Measurements from ENCODE around the gene SPATA13. TPM values are rescaled to one million over a fixed set of nuclear protein-coding genes. Genes with fewer than 3 reads are reported as not detected.

SPATA13 gene
- total RNA-seq, 2 donors from 2014 or later, result 85.2 to 163 TPM

DNA sequence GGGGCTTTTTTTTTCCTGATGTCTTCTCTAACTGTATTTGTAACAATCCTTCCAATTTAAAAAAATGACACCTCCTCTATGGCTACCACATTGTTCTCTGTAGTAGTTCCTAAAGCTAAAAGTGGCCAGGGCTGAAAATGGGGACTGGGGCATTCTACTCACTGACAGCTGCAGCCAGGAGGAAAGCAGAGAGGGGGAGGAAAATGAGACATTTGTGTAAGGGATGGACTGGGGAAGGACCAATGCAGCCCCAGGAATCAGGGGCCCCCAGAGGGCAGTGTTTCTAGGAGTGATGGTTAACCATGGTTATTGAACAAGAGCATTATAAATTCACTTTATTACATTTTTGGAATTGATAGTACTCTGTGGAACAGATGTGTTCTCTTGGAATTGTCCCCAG, 114.5 kb downstream of the SPATA13 start:
- DNase-seq (ENCODE audit: low spot score), result no peak
- no peak for TF ChIP-seq POLR2AphosphoS5 (IDR thresholded peaks at IDR 0.05)
- TF ChIP-seq CTCF (IDR thresholded peaks at IDR 0.05), result no peak
- no peak for TF ChIP-seq POLR2A (IDR thresholded peaks at IDR 0.05)
- intact Hi-C loops (cut with DNase I), result no loop called here
- Histone ChIP-seq H3K4me1 (replicated peaks) (peaks cover 7% of the 10 kb centered on the region), H3K36me3 (no peaks in the 10 kb centered on the region), H3K9me3 (no peaks in the 10 kb centered on the region), H3K27me3 (replicated peaks; ENCODE audit: insufficient read depth) (no peaks in the 10 kb centered on the region), H3K4me3 (no peak overlapping the region), H3K27ac (no peak overlapping the region)

GRCh38 chr13:24276306-24276705, 115.8 kb downstream of the SPATA13 start:
- no peak for TF ChIP-seq POLR2A (IDR thresholded peaks at IDR 0.05)
- no peak for TF ChIP-seq POLR2AphosphoS5 (IDR thresholded peaks at IDR 0.05)
- TF ChIP-seq CTCF (IDR thresholded peaks at IDR 0.05), result no peak
- Histone ChIP-seq H3K27me3 (replicated peaks; ENCODE audit: insufficient read depth) (no peaks in the 10 kb centered on the region), H3K36me3 (no peaks in the 10 kb centered on the region), H3K27ac (no peak overlapping the region), H3K4me3 (no peak overlapping the region), H3K4me1 (replicated peaks) (peaks cover 7% of the 10 kb centered on the region), H3K9me3 (no peaks in the 10 kb centered on the region)
- intact Hi-C loops (cut with DNase I), result no loop called here
- DNase-seq (ENCODE audit: low spot score), result no peak
- 81% methylated on average over 2 of the region's 2 CpGs for WGBS

- no peaks in the 10 kb centered on the region for H3K27me3 ChIP-seq (replicated peaks; ENCODE audit: insufficient read depth)
- no peak overlapping the region for H3K27ac ChIP-seq
- peaks cover 3% of the 10 kb centered on the region for H3K4me1 ChIP-seq (replicated peaks)
- no peaks in the 10 kb centered on the region for H3K9me3 ChIP-seq
- DNase-seq (ENCODE audit: low spot score), result no peak
- H3K4me3 ChIP-seq, result no peak overlapping the region
- 91% methylated on average over 13 of the region's 13 CpGs for WGBS
- intact Hi-C loops (cut with DNase I), result no loop called here
- TF ChIP-seq CTCF (IDR thresholded peaks at IDR 0.05) (no peak), POLR2AphosphoS5 (IDR thresholded peaks at IDR 0.05) (no peak), POLR2A (IDR thresholded peaks at IDR 0.05) (no peak)
- H3K36me3 ChIP-seq, result no peaks in the 10 kb centered on the region
Measured at GRCh38 chr13:24276861-24277260, 116.3 kb downstream of the SPATA13 start.

DNA sequence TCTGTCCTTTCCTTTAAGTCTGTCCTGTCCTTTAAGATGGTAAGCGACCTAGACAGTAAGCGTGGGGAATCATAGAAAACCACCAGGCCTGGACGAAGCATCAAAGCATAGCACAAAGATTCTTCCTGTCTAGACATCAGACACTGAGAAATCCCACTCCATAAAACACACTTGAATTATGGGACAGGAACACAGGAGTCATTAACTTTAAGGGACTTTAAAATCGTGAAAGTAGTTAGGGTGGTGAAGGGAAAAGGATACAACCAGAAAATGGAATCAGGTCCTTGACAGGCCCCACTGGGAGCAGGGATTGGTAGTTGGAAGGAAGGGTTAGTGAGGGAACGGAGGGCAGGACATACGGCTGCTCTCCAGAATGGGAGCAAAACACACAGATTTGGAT, 117.2 kb downstream of the SPATA13 start:
- intact Hi-C loops (cut with DNase I), result no loop called here
- H3K9me3 ChIP-seq, result no peaks in the 10 kb centered on the region
- no peak for TF ChIP-seq POLR2AphosphoS5 (IDR thresholded peaks at IDR 0.05)
- TF ChIP-seq POLR2A (IDR thresholded peaks at IDR 0.05), result no peak
- TF ChIP-seq CTCF (IDR thresholded peaks at IDR 0.05), result no peak

GRCh38 chr13:24279327-24280110, 119.0 kb downstream of the SPATA13 start:
- intact Hi-C loops (cut with DNase I), result no loop called here
- Histone ChIP-seq H3K27ac (no peak overlapping the region), H3K4me3 (no peak overlapping the region), H3K36me3 (no peaks in the 10 kb centered on the region), H3K27me3 (replicated peaks; ENCODE audit: insufficient read depth) (no peaks in the 10 kb centered on the region), H3K4me1 (replicated peaks) (no peaks in the 10 kb centered on the region), H3K9me3 (no peaks in the 10 kb centered on the region)
- TF ChIP-seq POLR2A (IDR thresholded peaks at IDR 0.05) (no peak), CTCF (IDR thresholded peaks at IDR 0.05) (no peak), POLR2AphosphoS5 (IDR thresholded peaks at IDR 0.05) (no peak)
- WGBS, result 90% methylated on average over 8 of the region's 8 CpGs
- no peak for DNase-seq (ENCODE audit: low spot score)

More for the DNA sequence above, 117.2 kb downstream of the SPATA13 start:
- WGBS, result 80% methylated on average over 6 of the region's 6 CpGs
- Histone ChIP-seq H3K27ac (no peak overlapping the region), H3K4me3 (no peak overlapping the region), H3K36me3 (no peaks in the 10 kb centered on the region), H3K27me3 (replicated peaks; ENCODE audit: insufficient read depth) (no peaks in the 10 kb centered on the region), H3K4me1 (replicated peaks) (no peaks in the 10 kb centered on the region)
- no peak for DNase-seq (ENCODE audit: low spot score)
